Activated CD4-positive, alpha-beta T cell treated with anti-CD3 and anti-CD28 coated beads, Interleukin-2, amount 50 U/mL, for 48 hours (primary cell): ENCODE data around the gene PARD3B.
"Not testable (repeated sequence)": the region's sequence is repeated elsewhere in the genome, so short reads cannot be mapped to it uniquely, and the experiment has no call there.

Experiments
- DNase-seq, 2 experiments: peaks; one replicate each; pipeline ENCODE4 v3.0.0-alpha.2; 2020

Gene PARD3B

GRCh38 chr2:204541637-204542036, 3.6 kb upstream of the PARD3B start:
- DNase-seq = no peak

GRCh38 chr2:204542982-204543608, 2.2 kb upstream of the PARD3B start:
- DNase-seq = no peak

- DNase-seq = peak; percentile 1 to 4
Observed at GRCh38 chr2:204545861-204546735, 823 bp downstream of the PARD3B start.

GRCh38 chr2:204550751-204551511, 5.7 kb downstream of the PARD3B start:
- DNase-seq = no peak

- DNase-seq = no peak
Observed at GRCh38 chr2:204551512-204551863, 6.2 kb downstream of the PARD3B start.

GRCh38 chr2:204557604-204558003, 12.3 kb downstream of the PARD3B start:
- no peak for DNase-seq

GRCh38 chr2:204559358-204559757, 14.1 kb downstream of the PARD3B start:
- not testable (repeated sequence) for DNase-seq

- no peak for DNase-seq
Observed at GRCh38 chr2:204560902-204561301, 15.6 kb downstream of the PARD3B start.

GRCh38 chr2:204561771-204562170, 16.5 kb downstream of the PARD3B start:
- no peak for DNase-seq

- DNase-seq = no peak
Observed at GRCh38 chr2:204566439-204566838, 21.2 kb downstream of the PARD3B start.

GRCh38 chr2:204570421-204570820, 25.1 kb downstream of the PARD3B start:
- no peak for DNase-seq

- no peak for DNase-seq
Observed at GRCh38 chr2:204571041-204571440, 25.8 kb downstream of the PARD3B start.

- no peak for DNase-seq
Observed at GRCh38 chr2:204571911-204572310, 26.6 kb downstream of the PARD3B start.

GRCh38 chr2:204573221-204573620, 27.9 kb downstream of the PARD3B start:
- DNase-seq = no peak

GRCh38 chr2:204574486-204574885, 29.2 kb downstream of the PARD3B start:
- DNase-seq = no peak

GRCh38 chr2:204575463-204575862, 30.2 kb downstream of the PARD3B start:
- DNase-seq = no peak

GRCh38 chr2:204576362-204576979, 31.2 kb downstream of the PARD3B start:
- peak; percentile 2 to 25 for DNase-seq

GRCh38 chr2:204578928-204579598, 33.8 kb downstream of the PARD3B start:
- no peak for DNase-seq

- no peak for DNase-seq
Observed at GRCh38 chr2:204581946-204582345, 36.7 kb downstream of the PARD3B start.

GRCh38 chr2:204583773-204584172, 38.5 kb downstream of the PARD3B start:
- DNase-seq = no peak

GRCh38 chr2:204585930-204586329, 40.7 kb downstream of the PARD3B start:
- no peak for DNase-seq

- DNase-seq = no peak
Observed at GRCh38 chr2:204586444-204587180, 41.3 kb downstream of the PARD3B start.
